HG02678 (cell line): ENCODE results near the gene RUSC2.
"Not testable (repeated sequence)": the region's sequence is repeated elsewhere in the genome, so short reads cannot be mapped to it uniquely, and the experiment has no call there.

Experiments
- ATAC-seq: cut with Tn5 transposase; IDR thresholded peaks from one replicate; pipeline ENCODE4 v1.9.1; 2021; ENCODE audit warnings: mild to moderate bottlenecking, moderate library complexity; ENCODE audit not compliant: unreplicated experiment

Gene RUSC2

GRCh38 chr9:35490155-35490909, 421 bp downstream of the RUSC2 start:
- ATAC-seq: no peak

- no peak for ATAC-seq
Observed at GRCh38 chr9:35490910-35491465, 1.1 kb downstream of the RUSC2 start.

- ATAC-seq: not testable (repeated sequence)
Observed at GRCh38 chr9:35493119-35493518, 3.2 kb downstream of the RUSC2 start.

GRCh38 chr9:35495984-35496383, 6.1 kb downstream of the RUSC2 start:
- no peak for ATAC-seq

GRCh38 chr9:35498245-35498644, 8.3 kb downstream of the RUSC2 start:
- ATAC-seq: not testable (repeated sequence)

GRCh38 chr9:35499029-35499700, 9.3 kb downstream of the RUSC2 start:
- no peak for ATAC-seq

- no peak for ATAC-seq
Observed at GRCh38 chr9:35499701-35500030, 9.8 kb downstream of the RUSC2 start.

- ATAC-seq: no peak
Observed at GRCh38 chr9:35500130-35500748, 10.3 kb downstream of the RUSC2 start.

- ATAC-seq: no peak
Observed at GRCh38 chr9:35501946-35502345, 12.0 kb downstream of the RUSC2 start.

- no peak for ATAC-seq
Observed at GRCh38 chr9:35506359-35506758, 16.4 kb downstream of the RUSC2 start.

GRCh38 chr9:35508069-35508468, 18.2 kb downstream of the RUSC2 start:
- no peak for ATAC-seq

- ATAC-seq: no peak
Observed at GRCh38 chr9:35510383-35510753, 20.5 kb downstream of the RUSC2 start.

- no peak for ATAC-seq
Observed at GRCh38 chr9:35510754-35511428, 21.0 kb downstream of the RUSC2 start.

GRCh38 chr9:35511453-35511852, 21.5 kb downstream of the RUSC2 start:
- ATAC-seq: no peak

- ATAC-seq: no peak
Observed at GRCh38 chr9:35515766-35516165, 25.9 kb downstream of the RUSC2 start.

GRCh38 chr9:35516479-35516878, 26.6 kb downstream of the RUSC2 start:
- no peak for ATAC-seq

GRCh38 chr9:35517131-35517530, 27.2 kb downstream of the RUSC2 start:
- ATAC-seq: no peak

GRCh38 chr9:35517552-35518224, 27.8 kb downstream of the RUSC2 start:
- no peak for ATAC-seq

- ATAC-seq: no peak
Observed at GRCh38 chr9:35518225-35518821, 28.4 kb downstream of the RUSC2 start.

- no peak for ATAC-seq
Observed at GRCh38 chr9:35518981-35519679, 29.2 kb downstream of the RUSC2 start.
